Activated naive CD8-positive, alpha-beta T cell treated with anti-CD3 and anti-CD28 coated beads, Interleukin-2, amount 50 U/mL, for 24 hours (primary cell): Measurements from ENCODE around the gene PCBP4.

ENCODE experiments used
- ATAC-seq: fragments of 150-1000 bp; cut with Tn5 transposase; one replicate; pipeline ENCODE4 v1.10.0; 2021
- DNase-seq: peaks from one replicate; pipeline ENCODE4 v3.0.0; 2021
- H3K27ac Mint-ChIP-seq: one replicate; pipeline ENCODE4 v1.8.0; 2021; ENCODE audit warnings: mild to moderate bottlenecking, mixed read lengths
- H3K27me3 Mint-ChIP-seq: one replicate; pipeline ENCODE4 v1.8.0; 2021; ENCODE audit warnings: mixed read lengths
- H3K36me3 Mint-ChIP-seq: one replicate; pipeline ENCODE4 v1.8.0; 2021; ENCODE audit warnings: low read depth, mixed read lengths
- H3K4me1 Mint-ChIP-seq: one replicate; pipeline ENCODE4 v1.8.0; 2021; ENCODE audit warnings: mixed read lengths
- H3K4me3 Mint-ChIP-seq: one replicate; pipeline ENCODE4 v1.8.0; 2021; ENCODE audit warnings: mild to moderate bottlenecking, moderate library complexity, mixed read lengths
- H3K9me3 Mint-ChIP-seq: one replicate; pipeline ENCODE4 v1.8.0; 2021; ENCODE audit warnings: mixed read lengths

The PCBP4 gene

GRCh38 chr3:51985063-51985462, 17.8 kb upstream of the PCBP4 start:
- Mint-ChIP-seq H3K27me3 (no peaks in the 10 kb centered on the region), H3K9me3 (no peaks in the 10 kb centered on the region), H3K4me3 (peak overlapping the region; percentile 92), H3K36me3 (peaks cover 2% of the 10 kb centered on the region), H3K27ac (peak overlapping the region; percentile 15), H3K4me1 (peaks cover 24% of the 10 kb centered on the region)
- no peak for ATAC-seq
- DNase-seq = no peak

GRCh38 chr3:51984269-51984647, 17.0 kb upstream of the PCBP4 start:
- no peaks in the 10 kb centered on the region for H3K9me3 Mint-ChIP-seq
- peak overlapping the region; percentile 91 for H3K27ac Mint-ChIP-seq
- H3K27me3 Mint-ChIP-seq = no peaks in the 10 kb centered on the region
- no peak for ATAC-seq
- peak overlapping the region; percentile 92 for H3K4me3 Mint-ChIP-seq
- no peak for DNase-seq
- peaks cover 2% of the 10 kb centered on the region for H3K36me3 Mint-ChIP-seq
- H3K4me1 Mint-ChIP-seq = peaks cover 24% of the 10 kb centered on the region

- ATAC-seq (no peak), DNase-seq (no peak)
- H3K4me3 Mint-ChIP-seq = peak overlapping the region; percentile 92
- H3K9me3 Mint-ChIP-seq = no peaks in the 10 kb centered on the region
- no peaks in the 10 kb centered on the region for H3K36me3 Mint-ChIP-seq
- H3K4me1 Mint-ChIP-seq = peaks cover 24% of the 10 kb centered on the region
- H3K27me3 Mint-ChIP-seq = no peaks in the 10 kb centered on the region
- H3K27ac Mint-ChIP-seq = peak overlapping the region; percentile 91
These were observed 16.5 kb upstream of the PCBP4 start for GRCh38 chr3:51983578-51984268.

DNA sequence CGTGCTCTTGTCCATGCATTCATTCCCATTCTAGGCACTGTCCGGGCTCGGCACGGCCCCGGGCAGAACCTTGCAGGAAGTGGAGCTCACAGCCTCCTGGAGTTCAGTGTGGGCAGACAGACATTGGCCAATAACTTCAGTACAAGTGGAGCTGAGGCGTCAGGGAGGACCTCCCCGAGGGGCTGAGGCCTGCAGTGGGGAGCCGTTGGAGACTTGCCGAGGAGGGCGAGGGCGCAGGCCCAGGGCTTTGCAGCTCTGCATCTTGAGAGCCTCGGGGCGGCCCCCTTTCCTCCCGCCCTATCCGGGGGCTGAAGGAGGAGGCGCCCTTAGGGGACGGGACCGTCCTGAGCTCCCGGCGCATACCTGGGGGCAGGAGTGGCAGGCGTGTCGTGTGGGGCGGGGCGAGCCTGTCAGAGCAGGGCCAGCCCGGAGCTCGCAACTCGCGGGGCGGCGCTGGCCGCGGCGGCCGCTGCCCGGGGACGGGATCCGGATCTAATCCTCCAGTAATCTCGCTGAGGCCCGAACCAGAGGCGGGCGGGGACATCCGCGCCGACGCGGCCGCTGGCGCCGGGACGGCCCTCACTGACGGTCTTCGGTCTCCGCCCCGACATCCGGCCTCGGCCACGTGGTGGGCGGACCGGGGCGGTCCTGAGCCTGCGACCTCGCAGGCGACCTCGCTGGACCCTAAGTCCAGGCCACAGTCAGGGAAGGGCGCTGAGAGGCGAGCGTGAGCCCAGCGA, 15.8 kb upstream of the PCBP4 start, which contains the start of gene ACY1:
Gene ACY1 (plus strand): TSS at position 698 of the 740 bp plus-strand sequence. CDS start 530 bp downstream, outside the sequence.
- Mint-ChIP-seq H3K27me3 (no peaks in the 10 kb centered on the region), H3K9me3 (no peaks in the 10 kb centered on the region), H3K4me3 (peak within 1 kb of the TSS; percentile 92), H3K36me3 (no peaks in the 10 kb centered on the region), H3K27ac (peak within 1 kb of the TSS; percentile 91), H3K4me1 (peaks cover 24% of the 10 kb centered on the region)
- ATAC-seq = peak; percentile 93
- peak; percentile 85 for DNase-seq

- peak overlapping the region; percentile 92 for H3K4me3 Mint-ChIP-seq
These were observed 15.1 kb upstream of the PCBP4 start for GRCh38 chr3:51982352-51982837.

GRCh38 chr3:51980253-51980652, 13.0 kb upstream of the PCBP4 start:
- DNase-seq (no peak), ATAC-seq (no peak)
- Mint-ChIP-seq H3K4me3 (no peak overlapping the region), H3K27me3 (no peaks in the 10 kb centered on the region), H3K36me3 (no peaks in the 10 kb centered on the region), H3K27ac (no peak overlapping the region), H3K9me3 (no peaks in the 10 kb centered on the region), H3K4me1 (peaks cover 44% of the 10 kb centered on the region)

More at GRCh38 chr3:51982352-51982837, 15.1 kb upstream of the PCBP4 start:
- Mint-ChIP-seq H3K4me1 (peaks cover 27% of the 10 kb centered on the region), H3K36me3 (no peaks in the 10 kb centered on the region), H3K27ac (peak overlapping the region; percentile 91), H3K9me3 (no peaks in the 10 kb centered on the region), H3K27me3 (no peaks in the 10 kb centered on the region)
- ATAC-seq (peak; percentile 40), DNase-seq (peak; percentile 56)

GRCh38 chr3:51978143-51978502, 10.9 kb upstream of the PCBP4 start:
- Mint-ChIP-seq H3K27me3 (no peaks in the 10 kb centered on the region), H3K27ac (no peak overlapping the region)
- no peak for ATAC-seq

GRCh38 chr3:51977446-51978142, 10.3 kb upstream of the PCBP4 start:
- Mint-ChIP-seq H3K9me3 (no peaks in the 10 kb centered on the region), H3K27ac (peak overlapping the region; percentile 45), H3K27me3 (no peaks in the 10 kb centered on the region), H3K36me3 (peaks cover 3% of the 10 kb centered on the region), H3K4me3 (no peak overlapping the region), H3K4me1 (peaks cover 41% of the 10 kb centered on the region)
- ATAC-seq = no peak
- no peak for DNase-seq

More at GRCh38 chr3:51978143-51978502, 10.9 kb upstream of the PCBP4 start:
- Mint-ChIP-seq H3K9me3 (no peaks in the 10 kb centered on the region), H3K4me3 (no peak overlapping the region), H3K36me3 (peaks cover 3% of the 10 kb centered on the region), H3K4me1 (peaks cover 44% of the 10 kb centered on the region)
- no peak for DNase-seq

DNA sequence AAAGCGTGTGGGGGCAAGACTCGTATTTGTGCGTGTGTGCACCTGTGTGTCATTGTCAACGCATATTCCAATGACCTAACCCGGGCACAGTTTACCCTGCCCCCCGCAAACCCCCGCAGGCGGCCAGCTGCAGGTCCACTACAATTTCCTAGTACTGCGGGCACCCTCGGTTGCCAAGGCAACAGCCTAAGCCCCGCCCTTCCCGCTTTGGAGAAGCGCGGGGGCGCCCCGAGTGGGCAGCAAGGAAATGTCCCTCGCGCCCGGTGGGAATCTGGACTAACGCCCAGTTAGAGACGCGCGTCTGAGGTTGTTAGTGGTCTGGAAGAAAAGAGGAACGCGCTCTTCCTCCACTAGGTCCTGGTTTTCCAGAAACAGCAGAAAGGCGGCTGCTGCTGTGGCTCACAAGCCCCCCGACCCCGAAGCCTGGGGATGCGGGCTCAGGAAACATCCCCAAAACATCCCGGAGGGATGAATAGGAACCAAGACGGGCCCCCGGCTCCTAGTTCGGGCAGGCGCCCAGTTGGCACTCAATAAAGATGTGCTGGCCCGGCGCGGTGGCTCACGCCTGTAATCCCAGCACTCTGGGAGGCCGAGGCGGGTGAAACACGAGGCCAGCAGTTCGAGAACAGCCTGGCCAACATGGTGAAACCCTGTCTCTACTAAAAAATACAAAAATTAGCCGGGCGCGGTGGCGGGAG, 8.7 kb upstream of the PCBP4 start:
- DNase-seq (peak; percentile 59), ATAC-seq (no peak)
- H3K4me3 Mint-ChIP-seq = peak overlapping the region; percentile 80
- H3K36me3 Mint-ChIP-seq = peaks cover 3% of the 10 kb centered on the region
- H3K9me3 Mint-ChIP-seq = no peaks in the 10 kb centered on the region
- H3K4me1 Mint-ChIP-seq = peaks cover 37% of the 10 kb centered on the region
- peak overlapping the region; percentile 59 for H3K27ac Mint-ChIP-seq
- H3K27me3 Mint-ChIP-seq = no peaks in the 10 kb centered on the region

DNA sequence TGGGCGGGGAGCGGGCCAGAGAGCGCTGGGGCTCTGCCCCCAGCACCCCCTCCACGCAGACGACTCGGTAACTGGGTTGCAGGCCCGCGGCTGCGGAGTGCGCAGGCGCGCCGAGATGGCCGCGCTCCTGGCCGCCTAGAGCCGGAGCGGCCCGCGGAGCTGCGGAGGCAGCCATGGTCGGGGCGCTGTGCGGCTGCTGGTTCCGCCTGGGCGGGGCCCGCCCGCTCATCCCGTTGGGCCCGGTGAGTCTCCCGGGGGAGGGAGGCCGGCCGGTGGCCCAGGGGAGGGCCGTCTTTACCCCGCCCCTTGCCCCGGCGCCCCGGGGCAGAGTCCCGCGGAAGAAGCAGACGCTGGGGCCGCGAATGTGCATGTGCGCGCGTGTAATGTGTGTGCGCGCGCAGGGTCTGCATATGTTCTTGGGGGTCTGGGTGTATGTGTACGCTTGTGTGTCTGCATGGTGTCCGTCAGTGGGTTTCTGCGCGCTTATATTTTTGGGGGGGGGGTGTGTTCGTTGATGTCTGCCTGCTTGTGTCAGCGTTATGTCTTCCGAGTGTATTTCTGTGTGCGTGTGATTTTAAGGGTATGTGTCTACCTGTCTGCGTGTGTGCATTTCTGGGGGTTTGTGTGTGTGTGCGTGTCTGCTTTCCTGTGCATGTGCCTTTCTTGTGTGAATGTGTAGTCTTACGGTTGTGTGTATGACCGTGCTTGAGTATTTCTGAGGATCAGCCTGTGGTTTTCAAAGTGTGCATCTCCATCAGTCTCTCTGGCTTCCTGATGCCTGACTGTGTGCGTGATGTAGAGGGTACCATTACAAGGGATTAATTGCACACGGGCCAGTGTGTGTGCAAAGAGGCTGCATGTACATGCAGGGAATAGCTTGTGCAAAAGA, 8.0 kb upstream of the PCBP4 start, which contains the start of gene ABHD14A:
Gene ABHD14A (plus strand): TSS at position 102 of the 889 bp plus-strand sequence. CDS start 72 bp downstream, at position 174.
- Mint-ChIP-seq H3K9me3 (no peaks in the 10 kb centered on the region), H3K27me3 (no peaks in the 10 kb centered on the region), H3K36me3 (peaks cover 3% of the 10 kb centered on the region), H3K4me3 (peak within 1 kb of the TSS; percentile 80), H3K27ac (peak within 1 kb of the TSS; percentile 95), H3K4me1 (peaks cover 39% of the 10 kb centered on the region)
- ATAC-seq (peak; percentile 73), DNase-seq (peak; percentile 74)

DNA sequence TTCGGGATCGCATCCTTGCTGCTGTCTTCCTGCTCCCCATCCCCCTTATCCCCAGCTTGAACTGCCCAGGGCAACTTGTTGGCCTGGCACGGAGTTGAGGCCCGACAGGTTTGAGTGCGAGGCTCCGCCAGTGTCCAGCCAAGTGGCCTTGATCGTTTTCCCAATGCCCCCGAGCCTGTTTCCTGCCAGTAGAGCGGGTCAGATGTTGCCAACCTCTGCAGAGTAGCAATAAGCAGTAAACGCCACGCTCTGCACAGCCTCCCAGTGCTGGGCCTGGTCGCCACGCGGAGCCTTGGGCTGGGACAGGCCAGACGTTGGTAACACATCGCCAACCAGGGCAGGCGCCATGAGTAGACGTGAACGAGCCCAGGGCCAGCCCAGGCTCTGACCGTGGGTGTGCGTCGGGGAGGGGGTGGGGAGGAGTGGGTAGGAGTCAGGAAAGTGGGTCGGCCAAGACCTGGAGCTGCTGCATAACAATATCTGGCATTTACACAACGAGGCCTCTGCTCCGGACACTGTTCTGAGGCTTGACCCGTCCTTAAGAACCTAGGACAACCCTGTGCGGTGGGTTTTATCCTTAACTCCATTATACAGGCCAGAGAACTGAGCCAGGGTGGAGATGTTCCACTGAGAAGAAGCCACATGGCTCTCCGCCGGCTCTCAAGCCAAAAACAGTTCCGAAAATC, 7.2 kb upstream of the PCBP4 start:
- Mint-ChIP-seq H3K4me1 (peaks cover 39% of the 10 kb centered on the region), H3K9me3 (no peaks in the 10 kb centered on the region), H3K4me3 (peak overlapping the region; percentile 80), H3K27ac (peak overlapping the region; percentile 95), H3K27me3 (no peaks in the 10 kb centered on the region), H3K36me3 (peaks cover 3% of the 10 kb centered on the region)
- ATAC-seq = peak; percentile 45
- peak; percentile 32 for DNase-seq

DNA sequence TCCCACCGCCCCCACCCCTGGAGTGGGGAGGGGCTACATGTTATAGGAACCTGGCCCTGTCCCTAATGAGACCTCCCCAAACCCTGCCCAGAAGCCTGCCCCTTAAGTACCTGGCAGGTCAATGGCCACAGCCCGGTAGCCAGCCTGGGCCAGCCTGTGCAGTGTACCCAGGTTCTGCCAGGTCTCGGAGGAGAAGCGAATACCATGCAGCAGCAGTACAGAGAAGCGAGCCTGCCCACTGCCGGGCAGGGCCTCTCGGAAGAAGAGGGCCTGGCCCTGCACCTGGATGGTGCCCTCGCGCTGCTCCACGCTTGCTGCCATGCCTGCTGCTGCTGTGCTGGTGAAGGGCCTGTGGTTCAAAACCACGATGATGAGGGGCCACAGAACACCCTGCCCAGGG, 4.1 kb upstream of the PCBP4 start:
- H3K27me3 Mint-ChIP-seq = no peaks in the 10 kb centered on the region
- no peak for DNase-seq

More for the DNA sequence above, 4.1 kb upstream of the PCBP4 start:
- no peak for ATAC-seq
- no peak overlapping the region for H3K27ac Mint-ChIP-seq
- no peaks in the 10 kb centered on the region for H3K9me3 Mint-ChIP-seq
- no peak overlapping the region for H3K4me3 Mint-ChIP-seq
- peaks cover 8% of the 10 kb centered on the region for H3K36me3 Mint-ChIP-seq
- peaks cover 35% of the 10 kb centered on the region for H3K4me1 Mint-ChIP-seq
